GM12874 (cell line): ENCODE measurements around the gene CNPY2.

Experiments used
- CTCF ChIP-seq: IDR thresholded peaks from 2 replicates; pipeline ENCODE4 v1.5.1; 2011; ENCODE audit warnings: low read depth, mild to moderate bottlenecking, control low read depth, low read length, moderate library complexity; ENCODE audit not compliant: insufficient read depth

The CNPY2 gene

GRCh38 chr12:56261503-56262232, 54.1 kb downstream of the CNPY2 start:
- no peak for TF ChIP-seq CTCF

- TF ChIP-seq CTCF = no peak
Measured at GRCh38 chr12:56260921-56261320, 54.9 kb downstream of the CNPY2 start.

GRCh38 chr12:56260380-56260779, 55.4 kb downstream of the CNPY2 start:
- no peak for TF ChIP-seq CTCF
